Right renal pelvis (tissue), 4 donors: ENCODE data around the gene LPA. TPM values are rescaled to one million over a fixed set of nuclear protein-coding genes. Genes with fewer than 3 reads are reported as not detected.
"Not testable (repeated sequence)": the region's sequence is repeated elsewhere in the genome, so short reads cannot be mapped to it uniquely, and the experiment has no call there.

ENCODE experiments used
- DNase-seq, 4 donors: peaks; one replicate each; pipeline ENCODE4 v3.0.0-alpha.2; 2013; ENCODE audit warnings: low read depth in 4 of 4, low spot score in 3 of 4, missing footprints in 1 of 4
- polyA plus RNA-seq, 4 donors: library from polyadenylated mRNA; unstranded; fragments of 120-200 nt; gene quantifications; one replicate each; pipeline ENCODE4 v1.2.1, GENCODE V29; 2013; ENCODE audit not compliant: insufficient read length in 4 of 4

Gene LPA
- polyA plus RNA-seq = under 1 TPM; 0.06 to 0.25 (median 0.17) TPM

DNA sequence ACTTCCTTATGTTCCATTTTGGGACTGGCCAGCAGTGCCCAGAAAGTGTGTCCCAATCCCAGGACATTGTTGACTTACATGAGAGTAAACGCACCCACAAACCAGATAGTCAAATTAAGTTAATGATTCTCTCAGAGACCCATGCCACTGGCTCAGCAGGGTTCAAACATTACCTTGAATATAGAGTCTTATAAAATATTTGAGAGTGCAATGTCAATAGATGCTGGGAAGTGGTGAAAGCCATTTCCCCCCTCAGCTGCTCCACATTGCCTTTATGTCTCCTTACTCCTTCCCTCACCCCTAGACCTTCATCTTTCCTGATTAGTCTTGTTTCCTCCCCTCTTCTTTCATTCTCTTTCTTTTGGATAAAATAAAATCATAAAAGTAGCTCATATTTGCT is at the start of gene LPA:
Gene LPA (minus strand): TSS at position 78 of the 400 bp plus-strand sequence. CDS start 61 bp downstream, at position 17.
- not testable (repeated sequence) for DNase-seq

- DNase-seq = not testable (repeated sequence)
Measured at GRCh38 chr6:160708993-160709392, 44.9 kb upstream of the LPA start.

- not testable (repeated sequence) for DNase-seq
Measured at GRCh38 chr6:160704688-160705087, 40.6 kb upstream of the LPA start.

DNA sequence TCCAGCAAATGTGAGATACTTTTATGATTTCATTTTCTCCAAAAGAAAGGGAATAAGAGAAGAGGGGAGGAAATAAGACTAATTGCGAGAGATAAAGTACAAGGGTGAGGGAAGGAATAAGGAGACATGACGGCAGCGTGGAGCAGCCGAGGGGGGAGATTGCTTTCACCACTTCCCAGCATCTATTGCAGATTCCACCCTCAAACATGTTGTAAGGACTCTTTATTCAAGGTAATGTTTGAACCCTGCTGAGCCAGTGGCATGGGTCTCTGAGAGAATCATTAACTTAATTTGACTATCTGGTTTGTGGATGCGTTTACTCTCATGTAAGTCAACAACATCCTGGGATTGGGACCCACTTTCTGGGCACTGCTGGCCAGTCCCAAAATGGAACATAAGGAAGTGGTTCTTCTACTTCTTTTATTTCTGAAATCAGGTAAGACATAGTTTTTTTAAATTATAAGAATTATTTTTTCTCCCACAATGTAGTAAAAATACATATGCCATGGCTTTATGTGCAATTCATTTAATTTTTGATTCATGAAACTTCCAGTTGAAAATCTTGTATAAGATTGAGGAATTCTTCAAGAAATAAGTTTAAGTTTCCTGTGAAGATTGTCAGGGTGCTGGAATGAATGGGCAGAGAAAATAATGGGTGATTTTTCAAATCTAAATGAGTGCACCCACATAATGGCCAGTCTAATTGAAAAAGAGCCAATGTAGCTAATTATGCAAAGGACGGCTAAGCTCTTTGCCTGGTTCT is 38.0 kb upstream of the LPA start, which contains the start of gene PLG:
Gene PLG (plus strand): TSS at position 327 of the 763 bp plus-strand sequence. CDS start 61 bp downstream, at position 388.
- not testable (repeated sequence) for DNase-seq

DNA sequence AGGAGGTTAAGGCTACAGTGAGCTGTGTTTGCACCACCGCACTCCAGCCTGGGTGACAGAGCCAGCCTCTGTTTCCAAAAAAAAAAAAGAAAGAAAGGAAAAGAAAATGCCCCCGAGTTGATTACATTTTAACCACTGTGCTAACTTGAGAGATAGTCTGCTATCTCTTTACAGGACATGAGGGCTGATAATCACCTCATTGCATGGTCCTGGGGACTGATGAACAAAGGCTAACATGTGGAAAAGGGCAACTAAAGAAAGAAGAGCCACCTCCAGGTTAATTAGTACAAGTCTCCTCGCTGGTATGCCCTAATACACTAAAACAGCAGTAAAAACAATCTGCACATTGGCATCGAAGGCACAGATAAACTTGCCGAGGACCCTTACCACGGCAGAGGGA is 33.8 kb upstream of the LPA start:
- no peak for DNase-seq

DNA sequence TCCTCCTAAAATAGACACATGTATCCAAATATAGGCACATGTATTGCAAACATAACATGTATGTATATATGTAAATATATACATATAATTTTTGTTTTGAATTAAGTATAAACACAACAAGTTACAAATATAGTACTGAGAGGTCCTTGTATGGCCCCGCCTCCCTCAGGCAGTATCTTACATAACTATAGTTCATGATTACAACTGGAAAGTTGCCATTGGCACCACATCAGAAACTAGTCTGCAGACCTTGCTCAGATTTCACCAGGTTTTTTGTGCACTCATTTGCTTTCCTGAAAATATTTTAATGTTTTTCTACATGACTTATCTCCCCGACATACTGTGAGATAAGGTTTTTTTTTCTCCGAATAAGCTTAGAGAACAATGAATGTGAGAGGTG is 32.8 kb upstream of the LPA start:
- DNase-seq = not testable (repeated sequence)

DNA sequence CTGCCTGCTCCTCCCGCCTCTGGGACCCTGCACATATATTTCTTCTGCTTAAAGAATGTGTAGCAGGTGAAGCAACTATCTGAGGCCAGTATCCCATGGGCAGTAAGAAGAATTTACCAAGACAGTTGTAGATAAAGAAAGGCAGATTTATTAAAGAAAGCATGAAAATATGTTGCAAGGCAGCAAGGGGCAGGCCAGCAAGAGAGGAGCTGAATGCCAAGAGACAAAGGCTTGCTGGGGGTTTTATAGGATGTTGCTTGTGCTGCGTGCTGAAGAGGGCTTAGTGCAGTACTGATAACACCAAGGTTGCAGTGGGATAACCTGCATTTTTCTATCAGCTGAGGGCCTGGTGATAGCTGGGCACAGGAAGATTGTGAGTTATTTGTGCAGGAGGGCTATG is 31.5 kb upstream of the LPA start:
- not testable (repeated sequence) for DNase-seq

- not testable (repeated sequence) for DNase-seq
Measured at GRCh38 chr6:160695025-160695424, 30.9 kb upstream of the LPA start.

DNA sequence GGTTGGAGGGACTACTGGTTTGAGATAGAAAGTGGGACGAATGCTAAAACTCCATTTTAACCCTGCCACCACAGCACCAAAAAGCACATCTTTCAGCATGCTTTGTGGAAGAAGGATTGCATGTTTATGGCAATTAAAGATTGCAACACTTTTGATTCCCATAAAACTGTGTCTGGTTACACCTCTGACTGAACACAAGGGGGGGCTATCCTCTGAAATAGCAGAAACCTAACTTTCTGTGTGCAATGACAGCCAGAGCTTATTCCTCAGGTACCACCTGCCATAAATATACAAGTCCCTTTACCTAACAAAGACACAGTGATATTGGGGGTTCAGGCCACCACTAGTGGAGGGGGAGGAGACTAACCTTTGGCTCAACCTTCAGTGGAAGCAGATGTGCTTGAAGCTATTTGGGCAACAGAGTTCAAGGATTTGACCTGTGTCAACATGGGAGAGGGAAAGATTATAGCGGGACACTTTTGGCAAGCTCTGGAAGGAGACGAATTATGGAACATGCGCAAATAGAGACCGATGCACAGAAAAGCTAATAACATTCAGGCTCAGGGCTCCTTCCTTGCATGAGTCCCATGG is 28.4 kb upstream of the LPA start:
- DNase-seq = no peak

- DNase-seq = no peak
Measured at GRCh38 chr6:160691617-160692016, 27.5 kb upstream of the LPA start.

GRCh38 chr6:160690458-160690857 is 26.4 kb upstream of the LPA start:
- no peak for DNase-seq

GRCh38 chr6:160685762-160686450 is 21.8 kb upstream of the LPA start:
- no peak for DNase-seq

GRCh38 chr6:160685101-160685761 is 21.2 kb upstream of the LPA start:
- DNase-seq = not testable (repeated sequence)

DNA sequence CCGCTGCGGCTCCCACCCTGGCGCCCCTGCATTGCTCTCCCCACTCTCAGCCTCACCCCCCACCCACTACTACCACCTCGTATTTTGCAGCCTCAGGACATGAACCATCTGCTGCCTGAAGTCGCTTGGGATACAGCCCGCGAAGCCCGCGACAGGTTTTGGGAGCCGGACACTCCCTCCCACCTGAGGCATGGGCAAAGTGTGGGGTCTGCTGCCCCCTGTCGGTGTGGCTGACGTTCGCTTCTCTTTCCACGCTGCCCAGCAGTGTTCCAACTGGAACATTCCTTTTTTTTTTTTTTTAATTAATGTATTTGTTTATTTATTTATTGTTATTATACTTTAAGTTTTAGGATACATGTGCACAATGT is 15.3 kb upstream of the LPA start:
- peak; percentile 7 to 26 (median 19) for DNase-seq

DNA sequence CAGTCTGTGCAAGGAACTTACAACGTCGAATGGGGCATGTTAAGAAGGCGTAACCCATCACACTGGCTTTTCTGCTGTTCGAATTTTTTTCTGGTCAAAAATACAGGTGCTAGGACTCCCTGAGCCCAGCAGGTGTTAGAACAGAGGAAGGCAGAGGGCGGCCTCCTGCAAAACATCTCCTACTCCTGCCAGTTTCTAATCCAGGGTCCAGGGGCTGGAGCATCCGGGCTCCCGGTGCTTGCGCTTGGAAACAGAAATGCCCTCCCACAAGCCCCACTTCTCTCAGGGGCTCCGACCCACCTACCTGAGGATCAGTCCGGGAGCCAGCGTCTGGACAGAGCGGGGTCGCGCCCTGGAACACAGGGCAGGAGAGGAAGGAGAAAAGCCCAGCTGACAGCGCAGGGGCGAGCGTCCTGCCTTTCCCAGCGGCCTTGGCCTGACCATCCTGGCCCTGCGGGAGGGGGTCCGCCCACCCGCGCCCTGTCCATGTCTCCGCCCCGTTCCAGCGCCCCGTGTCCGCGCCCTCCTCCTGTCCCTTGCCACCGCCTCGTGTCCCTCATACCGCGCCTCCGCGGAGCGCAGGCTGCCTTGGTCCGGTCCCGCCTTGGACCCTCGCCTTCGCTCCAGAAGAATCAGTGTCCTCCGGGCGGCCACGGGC is 14.8 kb upstream of the LPA start:
- DNase-seq = no peak

DNA sequence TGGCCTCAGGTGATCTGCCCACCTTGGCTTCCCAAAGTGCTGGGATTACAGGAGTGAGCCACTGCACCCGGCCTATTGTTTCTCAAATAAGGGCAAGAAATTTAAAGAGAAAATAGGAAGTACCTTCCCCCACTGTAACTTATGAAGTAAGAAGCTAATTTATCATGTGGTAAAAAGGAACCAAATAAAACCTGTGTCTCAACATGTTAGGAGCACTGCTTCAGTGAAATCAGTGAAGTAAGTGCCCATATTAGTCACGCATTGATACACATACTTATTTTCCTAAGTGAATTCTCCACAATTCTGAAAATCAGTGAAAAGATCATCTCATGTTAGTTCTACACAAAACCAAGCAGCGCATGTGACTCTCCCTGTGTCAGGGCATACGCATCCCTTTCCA is 14.2 kb upstream of the LPA start:
- no peak for DNase-seq

DNA sequence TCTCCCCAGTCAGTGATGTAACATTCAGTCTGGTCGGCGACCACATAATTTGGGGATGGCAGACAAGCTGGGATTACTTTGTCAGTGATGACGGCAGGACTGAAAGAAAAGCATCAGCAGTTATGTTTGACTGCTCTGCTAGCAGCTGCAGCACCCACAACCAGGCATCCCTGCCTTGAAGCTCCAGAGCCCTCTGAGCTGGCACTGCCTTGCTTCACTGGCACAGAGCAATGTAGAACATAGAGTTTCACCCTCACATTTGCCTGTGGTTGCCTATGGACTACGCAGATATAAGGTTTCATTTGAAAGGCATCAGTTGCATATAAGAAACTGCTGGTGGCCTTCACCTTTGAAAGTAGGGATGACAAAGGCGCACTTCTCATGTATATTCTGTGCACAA is 12.3 kb upstream of the LPA start:
- DNase-seq = not testable (repeated sequence)

DNA sequence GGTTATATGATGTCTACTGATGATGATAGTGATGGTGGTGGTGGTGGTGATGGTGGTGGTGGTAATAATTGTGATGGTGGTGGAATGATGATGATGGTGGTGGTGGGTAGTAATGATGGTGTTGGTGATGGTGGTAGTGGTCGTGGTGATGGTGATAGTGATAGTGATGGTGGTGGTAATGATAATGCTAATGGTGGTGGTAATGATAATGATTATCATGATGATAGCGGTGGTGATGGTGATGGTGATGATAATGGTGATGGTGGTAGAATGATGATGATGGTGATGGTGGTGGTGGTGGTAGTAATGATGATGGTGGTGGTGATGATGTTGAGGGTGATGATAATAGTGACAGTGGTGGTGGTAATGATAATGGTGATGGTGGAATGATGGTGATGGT is 4.5 kb upstream of the LPA start:
- DNase-seq = no peak

DNA sequence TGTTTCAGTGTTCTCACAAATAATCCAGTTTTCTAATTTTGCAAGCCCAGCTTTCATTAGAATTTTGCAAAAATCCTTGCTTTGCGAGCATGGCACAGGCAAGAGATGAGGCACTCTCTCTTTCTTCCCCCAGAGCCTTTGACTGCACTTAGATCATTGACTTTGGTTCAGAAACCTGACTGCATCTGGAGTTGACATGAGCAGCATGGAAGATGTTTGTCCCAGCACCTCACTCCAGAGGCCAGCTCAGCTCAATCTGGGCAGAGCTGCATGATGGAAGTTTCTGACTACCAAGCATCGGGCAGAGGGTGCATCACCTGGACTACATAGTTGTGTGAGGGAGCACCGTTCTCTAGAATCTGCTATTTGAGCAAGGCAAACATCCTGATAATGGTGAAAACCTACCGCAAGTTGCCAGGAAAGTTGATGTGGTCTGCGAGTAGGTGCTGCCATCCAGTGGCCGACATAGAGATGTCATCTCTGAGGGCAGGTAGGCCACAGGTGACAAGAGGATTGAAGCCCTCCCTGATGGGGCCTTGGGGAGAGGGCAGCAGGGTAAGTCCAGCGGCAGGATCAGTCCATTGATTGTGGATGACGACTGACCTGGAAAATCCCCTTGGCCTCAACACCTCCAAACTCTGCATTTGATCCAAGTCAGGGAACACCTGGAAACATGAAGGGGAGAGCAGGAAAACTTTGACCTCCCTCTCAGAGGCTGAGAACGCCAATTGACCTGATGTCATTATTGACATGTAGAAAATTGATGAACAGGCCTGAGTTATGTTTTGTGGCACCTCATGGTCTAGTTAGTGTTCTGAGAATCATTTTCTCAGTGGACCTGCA is 3.8 kb upstream of the LPA start:
- DNase-seq = no peak

GRCh38 chr6:160662842-160663241 is 1.2 kb downstream of the LPA start:
- DNase-seq = no peak
